GM12801 (cell line): ENCODE measurements around the gene NPTN.

ENCODE experiments used
- TF ChIP-seq, protein P1 (sequence below): IDR thresholded peaks from one replicate; pipeline ENCODE4 v1.5.1; 2011; ENCODE audit warnings: control low read depth; ENCODE audit not compliant: insufficient read length; ENCODE audit errors: extremely low read depth

Gene NPTN

DNA sequence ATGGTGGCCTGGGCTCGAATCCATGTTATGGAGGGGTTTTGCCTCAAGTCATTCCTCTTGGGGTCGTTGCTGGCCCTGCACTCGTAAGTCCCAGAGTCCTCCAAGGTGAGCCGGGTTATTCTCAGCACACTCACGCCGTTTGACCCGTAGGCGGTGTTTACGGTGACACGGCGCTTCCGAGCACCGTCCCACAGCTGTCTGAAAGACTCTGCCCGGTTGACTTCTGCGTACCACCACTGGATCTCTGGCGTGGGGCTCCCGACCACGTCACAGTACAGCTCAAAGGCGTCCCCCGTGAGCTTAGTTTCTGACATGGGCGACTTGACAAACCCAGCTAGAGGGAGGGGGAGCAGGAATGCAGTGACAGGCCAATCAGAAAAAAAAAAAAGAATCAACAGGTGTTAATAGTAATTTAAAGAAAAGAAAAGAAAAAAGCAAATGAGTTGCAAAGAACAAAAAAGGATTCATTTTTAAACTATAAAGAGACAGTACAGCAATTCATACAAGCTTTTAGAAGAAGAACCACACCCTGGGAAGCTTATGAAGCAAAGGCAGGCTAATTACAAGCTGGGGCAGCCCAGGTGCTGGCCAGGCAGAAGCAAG lies 36.1 kb downstream of the NPTN start:
- TF ChIP-seq, protein P1, sequence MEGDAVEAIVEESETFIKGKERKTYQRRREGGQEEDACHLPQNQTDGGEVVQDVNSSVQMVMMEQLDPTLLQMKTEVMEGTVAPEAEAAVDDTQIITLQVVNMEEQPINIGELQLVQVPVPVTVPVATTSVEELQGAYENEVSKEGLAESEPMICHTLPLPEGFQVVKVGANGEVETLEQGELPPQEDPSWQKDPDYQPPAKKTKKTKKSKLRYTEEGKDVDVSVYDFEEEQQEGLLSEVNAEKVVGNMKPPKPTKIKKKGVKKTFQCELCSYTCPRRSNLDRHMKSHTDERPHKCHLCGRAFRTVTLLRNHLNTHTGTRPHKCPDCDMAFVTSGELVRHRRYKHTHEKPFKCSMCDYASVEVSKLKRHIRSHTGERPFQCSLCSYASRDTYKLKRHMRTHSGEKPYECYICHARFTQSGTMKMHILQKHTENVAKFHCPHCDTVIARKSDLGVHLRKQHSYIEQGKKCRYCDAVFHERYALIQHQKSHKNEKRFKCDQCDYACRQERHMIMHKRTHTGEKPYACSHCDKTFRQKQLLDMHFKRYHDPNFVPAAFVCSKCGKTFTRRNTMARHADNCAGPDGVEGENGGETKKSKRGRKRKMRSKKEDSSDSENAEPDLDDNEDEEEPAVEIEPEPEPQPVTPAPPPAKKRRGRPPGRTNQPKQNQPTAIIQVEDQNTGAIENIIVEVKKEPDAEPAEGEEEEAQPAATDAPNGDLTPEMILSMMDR, result no peak

DNA sequence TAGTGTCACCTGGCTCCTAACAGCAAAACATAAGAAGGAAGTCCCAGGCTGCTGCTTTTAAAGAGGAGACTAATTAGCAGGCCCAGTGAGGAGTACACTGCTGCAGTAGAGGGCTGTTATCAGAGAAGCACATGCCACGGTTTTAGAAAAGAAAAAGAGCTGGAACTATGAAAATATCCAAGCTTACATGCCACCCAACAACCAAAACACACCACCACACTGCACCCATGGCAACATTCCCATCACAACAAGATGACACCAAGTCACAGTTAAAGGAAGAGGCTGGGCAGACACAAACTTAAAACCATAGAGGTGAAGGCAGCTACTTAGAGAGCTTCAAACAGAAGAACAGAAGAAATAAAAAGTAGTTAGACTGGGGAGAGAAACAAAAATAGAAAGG lies 37.0 kb downstream of the NPTN start:
- TF ChIP-seq, protein P1, result no peak

DNA sequence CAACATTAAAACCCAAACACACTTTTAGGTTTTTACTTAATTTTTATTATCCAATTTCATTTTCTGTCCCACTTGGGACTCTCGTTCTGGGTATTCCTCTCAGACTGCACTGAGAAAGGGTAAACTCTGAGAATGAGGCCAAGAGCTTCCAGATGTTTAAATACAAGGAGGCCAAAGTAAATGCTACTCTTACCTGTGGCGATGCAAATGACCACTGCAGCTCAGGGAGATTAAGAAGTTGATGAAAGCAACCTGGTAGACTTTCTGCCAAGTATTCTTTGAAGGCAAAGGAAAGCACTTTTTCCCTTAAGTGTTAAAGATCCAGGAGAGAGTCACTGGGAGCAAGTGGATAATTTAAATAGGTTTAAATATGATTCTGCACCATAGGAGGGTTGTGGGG lies 39.1 kb downstream of the NPTN start:
- TF ChIP-seq, protein P1, result no peak

DNA sequence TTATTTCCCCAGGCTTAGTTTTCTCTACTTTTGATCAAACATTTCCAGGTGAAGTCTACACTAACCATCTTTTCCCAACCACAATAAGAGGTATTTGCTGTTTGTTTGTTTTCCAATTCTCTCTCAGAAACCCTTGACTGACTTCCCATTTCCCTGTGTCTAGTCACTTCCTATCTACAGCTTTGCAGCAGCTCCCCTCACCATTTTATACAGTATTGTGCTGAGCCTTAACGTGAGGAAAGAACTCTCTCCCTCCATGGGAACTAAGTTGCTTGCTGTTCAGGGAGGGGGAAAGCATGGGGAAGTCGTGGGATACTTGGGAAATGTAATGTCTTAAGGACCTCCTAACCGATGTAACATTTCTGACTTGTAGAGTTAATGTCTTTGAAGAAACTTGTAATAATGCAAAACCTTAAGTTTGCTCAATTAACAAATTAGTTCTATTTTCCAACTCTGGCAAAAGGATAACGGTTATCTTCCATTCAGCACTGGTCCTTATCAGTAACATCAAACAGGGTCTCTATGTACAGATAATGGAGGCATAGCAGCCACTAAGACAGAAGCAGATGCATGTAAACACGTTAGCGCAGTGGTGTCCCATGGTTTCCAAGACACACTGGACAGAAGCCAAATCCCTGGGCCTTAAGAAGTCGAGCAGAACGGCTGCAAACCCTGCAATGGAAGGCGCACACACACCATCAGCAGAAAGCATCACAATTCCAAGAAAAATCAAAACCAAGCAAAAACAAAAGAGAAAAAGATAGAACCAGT lies 39.7 kb downstream of the NPTN start:
- TF ChIP-seq, protein P1, result no peak

DNA sequence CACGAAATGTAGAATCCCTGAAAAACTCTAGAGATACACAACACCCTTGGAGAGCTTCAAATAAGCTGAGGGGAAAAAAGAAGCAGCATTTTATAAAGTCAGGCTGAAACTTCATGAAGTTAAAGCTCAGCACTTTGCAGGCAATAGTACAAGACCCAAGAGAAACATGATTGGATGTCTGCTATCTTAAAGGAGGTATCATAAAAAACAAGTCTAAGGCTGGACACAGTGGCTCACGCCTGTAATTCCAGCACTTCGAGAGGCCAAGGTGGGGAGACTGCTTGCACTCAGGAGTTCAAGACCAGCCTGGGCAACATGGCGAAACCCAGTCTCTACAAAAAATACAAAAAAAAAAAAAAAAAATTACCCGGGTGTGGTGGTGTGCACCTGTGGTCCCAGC lies 42.9 kb downstream of the NPTN start:
- TF ChIP-seq, protein P1, result no peak

DNA sequence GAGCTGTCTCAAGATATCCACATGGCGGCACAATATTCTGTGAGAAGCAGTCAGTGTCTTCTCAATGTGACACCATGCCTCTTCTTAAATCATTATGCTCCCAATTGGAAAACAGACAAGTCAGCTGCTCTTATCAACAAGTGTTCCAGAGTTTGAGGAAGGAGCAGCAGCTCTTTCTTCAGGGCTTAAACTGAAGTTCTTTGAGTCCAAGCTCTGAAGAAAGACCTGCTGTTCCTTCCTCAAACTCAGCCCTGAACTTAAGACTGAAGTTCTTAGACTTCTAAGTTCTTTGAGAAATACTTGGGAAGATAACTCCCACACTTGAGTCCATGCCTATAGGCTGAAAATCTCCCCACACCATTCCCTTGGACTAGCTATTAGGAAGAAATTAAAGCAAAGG lies 43.4 kb downstream of the NPTN start:
- TF ChIP-seq, protein P1, result no peak

DNA sequence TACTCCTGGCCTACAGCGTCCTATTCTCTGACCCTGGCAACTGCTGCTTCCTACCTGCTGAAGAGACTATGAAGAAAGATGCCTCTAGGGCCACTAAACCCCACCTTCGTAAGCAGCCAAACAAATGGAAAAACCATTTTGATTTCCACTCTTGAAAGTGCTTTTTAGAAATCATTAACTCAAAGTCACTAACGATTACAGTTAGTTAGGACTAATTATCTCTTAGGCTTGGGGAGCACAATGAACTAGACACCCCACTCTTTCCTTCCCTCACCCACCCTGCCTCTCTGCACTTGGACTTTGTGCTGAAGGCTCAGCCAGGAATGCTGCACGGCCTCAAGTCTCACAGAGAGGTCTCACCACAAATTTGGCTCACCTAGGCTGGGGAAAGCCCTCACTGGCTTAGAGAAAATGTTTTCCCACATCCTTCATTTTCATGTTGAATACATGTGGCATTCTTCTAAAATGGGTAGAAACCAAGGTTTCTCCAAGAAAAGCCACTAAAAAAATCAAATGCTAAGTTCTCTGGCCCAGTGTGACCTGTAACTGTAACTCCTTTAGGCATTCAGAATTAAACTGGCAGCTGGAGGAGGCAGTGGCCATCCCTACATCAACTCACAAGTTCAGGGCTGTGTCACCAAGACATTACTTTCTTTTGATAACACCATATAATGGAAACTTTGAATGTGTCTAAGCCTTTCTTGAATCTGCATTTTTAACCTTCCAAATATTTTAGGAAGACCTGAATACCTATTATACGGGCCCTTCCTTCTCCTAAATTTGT lies 47.1 kb downstream of the NPTN start:
- TF ChIP-seq, protein P1, result no peak
